ENCODE data around the gene TMEM63A.

TMEM63A gene

DNA sequence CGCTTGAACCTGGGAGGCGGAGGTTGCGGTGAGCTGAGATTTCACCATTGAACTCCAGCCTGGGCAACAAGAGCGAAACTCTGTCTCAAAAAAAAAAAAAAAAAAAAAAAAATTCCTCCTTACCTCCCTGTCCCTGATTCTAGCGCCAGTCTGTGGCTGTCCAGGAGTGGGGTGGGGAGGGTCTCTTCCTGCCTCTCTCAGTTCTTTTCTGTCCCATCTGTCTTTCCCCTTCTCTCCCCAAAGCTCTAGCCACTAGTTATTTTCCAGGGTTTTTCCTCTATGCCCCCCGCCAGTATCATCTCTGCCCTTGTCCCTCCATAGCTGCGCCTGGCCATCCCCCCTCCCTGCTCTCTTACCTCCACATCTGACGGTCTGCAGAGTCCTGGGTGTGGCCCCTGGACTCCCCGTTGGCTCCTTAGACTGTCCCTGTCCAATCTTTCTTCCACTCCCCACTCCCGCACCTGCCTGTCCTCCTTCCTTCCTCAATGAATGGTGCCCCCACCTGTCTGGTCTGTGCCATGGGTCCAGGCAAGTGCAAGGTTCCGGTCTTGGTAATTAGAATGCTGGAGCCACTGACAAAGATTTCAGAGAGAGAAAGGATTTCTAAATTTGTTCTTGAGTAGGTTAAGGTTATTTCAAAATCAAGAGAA, 1.6 kb upstream of the TMEM63A start:
- DNase-seq = no peak

DNA sequence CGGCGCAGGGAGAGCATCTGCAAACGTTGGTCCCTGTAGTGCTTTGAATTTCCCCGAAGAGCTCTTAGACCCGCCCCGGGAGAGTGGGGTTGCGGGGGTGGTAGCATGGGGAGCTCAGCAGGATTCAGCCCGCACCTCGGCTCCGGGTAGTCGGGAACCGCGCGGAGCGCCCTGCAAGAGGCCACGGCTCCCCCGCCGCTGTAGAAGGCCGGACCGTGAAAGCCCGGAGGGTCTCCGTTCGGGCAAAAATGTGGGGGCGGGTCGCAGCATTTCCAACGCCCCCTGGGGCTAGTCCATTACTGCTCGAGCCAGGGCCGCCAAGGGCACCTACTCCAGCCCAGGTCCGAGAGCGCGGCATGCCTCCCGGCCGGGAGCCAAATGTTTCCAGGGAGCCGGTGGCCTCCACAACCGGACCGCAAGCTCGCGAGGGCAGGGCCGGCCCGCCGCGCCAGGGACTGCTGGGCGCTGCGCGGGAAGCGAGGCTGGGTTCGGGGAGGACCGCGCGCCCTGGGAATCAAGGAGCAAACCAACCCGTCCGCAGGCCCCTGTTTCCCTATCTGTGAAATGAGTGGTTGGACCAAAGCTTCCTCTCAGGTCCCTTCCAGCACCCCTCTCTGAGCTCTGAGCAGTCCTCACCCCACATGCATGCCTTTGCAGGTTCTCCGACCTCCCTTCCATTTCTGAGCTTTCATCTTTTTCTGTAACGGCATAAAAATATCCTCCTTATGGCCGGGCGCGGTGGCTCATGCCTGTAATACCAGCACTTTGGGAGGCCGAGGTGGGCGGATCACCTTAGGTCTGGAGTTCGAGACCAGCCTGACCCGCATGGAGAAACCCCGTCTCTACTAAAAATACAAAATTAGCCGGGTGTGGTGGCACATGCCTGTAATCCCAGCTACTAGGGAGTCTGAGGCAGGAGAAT, 775 bp upstream of the TMEM63A start:
- peak; percentile 35 for DNase-seq

GRCh38 chr1:225881081-225881958, 860 bp downstream of the TMEM63A start:
- DNase-seq = peak; percentile 48

GRCh38 chr1:225880636-225881035, 1.5 kb downstream of the TMEM63A start:
- no peak for DNase-seq

DNA sequence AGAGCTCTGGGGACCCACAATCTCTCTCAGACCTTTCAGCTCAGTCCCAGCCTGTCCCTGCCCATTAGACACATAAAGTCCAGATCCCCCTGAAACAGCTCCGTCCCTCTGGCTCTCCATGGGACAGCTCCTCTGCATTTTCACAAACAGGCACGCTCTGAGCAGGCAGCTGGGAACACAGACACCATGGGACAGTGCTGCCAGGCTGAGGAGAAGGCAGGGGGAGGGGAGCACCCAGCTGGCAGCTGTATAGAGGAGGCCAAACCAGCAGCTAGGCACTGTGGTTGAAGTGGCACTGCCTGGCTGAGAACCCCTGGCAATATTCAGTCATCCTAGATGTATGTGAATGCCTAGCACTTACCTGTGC, 2.0 kb downstream of the TMEM63A start:
- DNase-seq = no peak

DNA sequence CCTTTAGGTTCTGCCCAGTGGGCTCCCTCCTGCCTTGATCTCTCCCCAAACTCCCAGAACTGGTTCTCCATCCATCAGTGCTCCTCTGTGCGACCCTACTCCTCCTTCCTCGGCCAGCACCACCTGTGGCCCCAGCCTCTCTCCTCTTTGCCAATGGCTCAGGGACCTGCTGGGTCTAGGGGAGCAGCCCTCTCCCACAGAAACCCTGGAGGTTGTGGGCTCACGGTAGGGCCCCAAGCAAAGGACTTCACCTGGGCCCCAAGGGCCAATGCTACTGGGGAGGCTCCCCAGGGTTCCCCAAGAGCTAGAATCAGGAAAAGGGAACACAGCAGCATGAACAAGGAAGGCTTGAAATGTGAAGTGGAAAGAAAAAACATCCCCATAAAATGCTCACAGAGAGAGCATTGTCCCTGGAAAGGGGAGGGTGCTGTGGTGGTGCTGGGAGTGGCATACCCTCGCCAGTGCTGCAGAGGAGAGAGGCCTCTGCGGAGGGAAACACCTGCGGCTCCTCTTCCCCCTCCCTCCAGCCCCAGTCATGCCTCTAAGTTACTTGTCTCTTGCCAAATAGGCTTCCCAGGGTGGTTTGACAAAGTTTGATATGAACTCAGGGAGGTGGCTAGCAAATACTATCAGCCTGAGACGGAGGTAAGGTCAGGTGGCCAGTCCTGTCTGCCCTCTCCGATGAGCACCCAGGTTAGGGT, 2.5 kb downstream of the TMEM63A start:
- no peak for DNase-seq

GRCh38 chr1:225878282-225878681, 3.9 kb downstream of the TMEM63A start:
- DNase-seq = no peak

- DNase-seq = no peak
Observed at GRCh38 chr1:225877580-225877979, 4.6 kb downstream of the TMEM63A start.

- DNase-seq = no peak
Observed at GRCh38 chr1:225876900-225877510, 5.2 kb downstream of the TMEM63A start.

DNA sequence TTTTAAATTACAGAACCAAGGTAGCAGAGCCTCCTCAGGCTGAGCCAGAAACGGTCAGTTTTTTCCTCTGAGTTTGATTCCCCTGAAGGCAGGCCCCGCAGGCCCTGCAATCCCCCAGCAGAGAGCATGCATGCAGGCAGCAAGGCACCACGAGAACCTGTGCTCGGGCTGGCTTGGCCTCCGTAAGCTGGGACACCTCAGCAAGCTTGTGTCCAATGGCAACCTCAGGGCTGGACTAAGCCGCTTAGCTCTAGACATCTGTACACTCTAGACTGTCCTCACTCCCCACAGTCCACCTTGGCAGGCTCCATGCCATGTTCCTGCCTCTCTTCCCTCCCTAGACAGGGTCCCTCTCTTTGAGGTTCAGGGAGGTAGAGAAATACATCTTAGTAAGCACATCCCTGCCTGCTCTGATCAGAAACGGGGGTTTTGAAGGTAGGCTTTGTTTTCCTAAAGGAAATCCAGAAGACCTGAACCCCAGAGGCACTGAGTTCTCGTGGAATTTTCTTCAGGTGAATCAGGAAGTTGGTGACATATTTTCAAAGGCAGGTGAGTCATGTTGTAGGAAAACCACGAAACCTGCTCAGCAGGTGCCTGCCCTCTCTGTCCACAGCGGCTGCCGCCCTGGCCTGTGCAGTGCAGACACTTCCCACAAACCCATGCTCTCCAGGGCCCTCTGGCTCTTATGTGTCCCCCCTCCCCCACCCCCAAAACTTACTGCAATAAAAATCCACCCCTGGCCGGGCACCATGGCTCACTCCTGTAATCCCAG, 7.0 kb downstream of the TMEM63A start:
- DNase-seq = no peak

DNA sequence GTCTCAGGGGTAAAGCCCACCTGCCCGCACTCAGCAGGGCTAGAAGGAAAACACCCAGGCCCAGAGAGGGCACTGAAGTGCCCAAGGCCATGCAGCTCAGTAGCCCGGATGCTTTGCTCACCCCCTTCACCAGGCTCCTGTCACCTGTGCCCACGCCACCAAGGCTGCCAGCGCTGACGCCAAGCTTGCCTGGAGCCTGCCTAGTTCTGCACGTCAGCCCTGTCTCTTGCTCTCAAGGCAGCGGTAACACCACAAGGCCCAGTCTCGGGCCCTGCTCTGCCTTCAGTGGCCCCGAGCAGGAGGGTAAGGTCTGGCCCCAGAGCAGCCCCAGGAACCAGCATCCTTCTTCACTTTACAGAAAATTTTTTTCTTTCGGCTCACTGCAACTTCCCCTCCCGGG, 7.7 kb downstream of the TMEM63A start:
- no peak for DNase-seq

- DNase-seq = no peak
Observed at GRCh38 chr1:225873281-225873850, 8.8 kb downstream of the TMEM63A start.

- no peak for DNase-seq
Observed at GRCh38 chr1:225872075-225872430, 10.1 kb downstream of the TMEM63A start.

DNA sequence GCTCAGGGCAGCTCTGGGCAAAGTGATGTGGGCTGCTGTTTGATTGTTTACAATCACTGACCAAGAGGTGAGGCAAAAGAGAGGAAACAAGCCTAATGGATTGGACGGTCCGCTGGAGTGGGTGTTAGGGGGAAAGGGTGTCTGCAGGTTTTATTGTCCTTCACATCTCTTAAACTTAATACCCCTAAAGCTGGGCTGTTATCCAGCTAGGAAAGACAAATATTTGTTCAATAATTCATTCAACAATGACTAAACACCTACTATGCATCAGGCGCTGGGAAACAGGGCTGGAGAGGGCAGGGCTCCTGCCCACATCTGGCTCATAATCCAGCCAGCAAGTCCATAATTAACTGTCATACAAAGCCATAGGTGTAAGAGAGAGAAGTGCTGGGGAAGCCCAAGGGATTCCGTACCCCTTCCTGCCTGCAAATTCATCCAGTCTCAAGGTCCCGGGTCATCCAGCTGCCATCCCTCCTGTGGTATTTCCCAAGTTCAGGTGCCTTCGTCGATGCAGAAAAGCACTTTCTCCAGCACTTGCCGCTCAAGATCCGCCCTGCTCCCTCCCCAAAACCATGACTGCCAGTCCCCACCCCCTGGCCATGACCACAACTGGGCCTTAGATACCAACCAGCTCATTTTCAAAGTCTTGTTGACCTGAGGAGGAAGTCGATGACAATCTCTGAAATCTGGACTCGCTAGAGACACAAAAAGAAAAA, 10.7 kb downstream of the TMEM63A start:
- DNase-seq = no peak

GRCh38 chr1:225870911-225871310, 11.3 kb downstream of the TMEM63A start:
- DNase-seq = no peak

DNA sequence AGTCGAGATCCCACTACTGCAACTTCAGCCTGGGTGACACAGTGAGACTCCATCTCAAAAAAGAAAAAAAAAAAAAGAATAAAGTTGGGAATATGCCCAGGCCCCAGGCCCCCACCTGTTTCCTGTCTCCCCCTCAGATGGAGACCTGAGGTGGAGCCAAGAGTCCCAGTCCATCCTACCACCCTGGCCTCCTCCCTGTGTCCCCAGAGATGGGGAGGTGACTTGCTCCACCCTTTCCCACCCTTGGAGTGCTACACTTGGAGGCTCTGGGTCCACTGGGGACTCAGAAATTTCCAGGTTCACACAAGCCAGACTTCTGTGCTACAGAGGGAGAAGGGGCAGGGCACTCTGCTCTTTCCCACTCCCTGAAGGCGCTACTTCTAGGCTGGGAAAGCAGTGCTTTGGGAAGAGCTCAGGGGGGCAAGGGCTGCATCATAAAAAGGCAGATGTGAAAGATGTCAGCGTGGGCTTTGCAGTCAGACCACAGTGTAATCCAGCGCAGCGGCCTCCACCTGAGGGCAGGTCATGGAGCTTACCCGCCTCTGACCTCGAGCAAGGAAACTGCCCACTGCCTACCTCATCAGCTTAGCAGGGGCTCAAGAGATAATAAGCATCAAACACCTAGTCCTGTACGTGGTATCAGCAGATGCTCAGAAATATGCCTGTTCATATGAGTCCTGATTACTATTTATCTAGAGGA, 13.4 kb downstream of the TMEM63A start:
- no peak for DNase-seq

GRCh38 chr1:225866981-225867380, 15.2 kb downstream of the TMEM63A start:
- no peak for DNase-seq

- DNase-seq = peak; percentile 80
Observed at GRCh38 chr1:225866061-225866837, 15.9 kb downstream of the TMEM63A start.

DNA sequence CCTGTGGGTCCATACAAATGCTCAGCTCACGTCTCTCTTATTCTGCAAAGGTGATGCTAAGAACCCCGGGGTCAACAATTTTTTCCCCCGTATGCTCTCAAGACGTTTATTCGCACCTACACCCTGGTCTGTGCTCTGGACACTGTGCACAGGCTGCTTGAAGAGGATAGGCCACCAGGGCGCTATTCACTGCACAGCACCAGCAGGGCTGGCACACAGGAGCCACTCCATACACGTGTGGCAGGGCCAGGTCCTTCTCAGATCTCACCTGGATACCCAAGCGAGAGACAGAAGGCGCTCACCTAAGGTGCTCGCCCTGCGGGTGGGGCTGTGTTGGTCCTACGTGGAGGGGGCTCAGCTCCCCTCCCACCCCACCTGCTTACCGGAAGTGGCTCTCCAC, 16.7 kb downstream of the TMEM63A start:
- DNase-seq = no peak
